HUES64 (cell line): Measurements from ENCODE around the gene DUSP7.
"Not testable (repeated sequence)": the region's sequence is repeated elsewhere in the genome, so short reads cannot be mapped to it uniquely, and the experiment has no call there.

ENCODE experiments used
- H3K27ac ChIP-seq: 2 replicates; pipeline ENCODE4 v1.7.0; 2013; ENCODE audit warnings: low read depth, low read length, inconsistent platforms
- H3K27me3 ChIP-seq: 2 replicates; pipeline ENCODE4 v1.6.1; 2013; ENCODE audit warnings: mild to moderate bottlenecking, low read length; ENCODE audit not compliant: insufficient read depth
- H3K36me3 ChIP-seq: 2 replicates; pipeline ENCODE4 v1.6.1; 2013; ENCODE audit warnings: mild to moderate bottlenecking, low read length; ENCODE audit not compliant: insufficient read depth
- H3K4me1 ChIP-seq: 2 replicates; pipeline ENCODE4 v1.6.1; 2013; ENCODE audit warnings: mild to moderate bottlenecking, low read length, moderate library complexity; ENCODE audit not compliant: insufficient read depth
- H3K4me3 ChIP-seq: 2 replicates; pipeline ENCODE4 v1.5.1; 2013; ENCODE audit warnings: mild to moderate bottlenecking, low read length, moderate library complexity
- H3K9ac ChIP-seq: 2 replicates; pipeline ENCODE4 v1.6.1; 2013; ENCODE audit warnings: mild to moderate bottlenecking, low read depth, low read length
- H3K9me3 ChIP-seq: 2 replicates; pipeline ENCODE4 v1.6.1; 2013; ENCODE audit warnings: low read depth, low read length; ENCODE audit not compliant: insufficient read depth
- WGBS: fragments of 150-250, 120-280 bp; methylation state at CpG from one replicate; pipeline ENCODE4 v1.1.7; 2013; ENCODE audit warnings: missing lambda C conversion rate; 5-methylcytosine and 5-hydroxymethylcytosine counted together

Gene DUSP7

GRCh38 chr3:52043039-52043438 lies 13.3 kb downstream of the DUSP7 start:
- not testable (repeated sequence) for H3K27me3 ChIP-seq, H3K9me3 ChIP-seq, H3K4me3 ChIP-seq, H3K27ac ChIP-seq, H3K36me3 ChIP-seq, H3K9ac ChIP-seq, H3K4me1 ChIP-seq
- WGBS, result 86% methylated on average over 1 of the region's 1 CpG

- no peaks in the 10 kb centered on the region for H3K27me3 ChIP-seq
- H3K4me1 ChIP-seq, result 0 out of 2 replicates have a peak, but pooled peaks cover 6% of the 10 kb centered on the region
- no peak overlapping the region for H3K27ac ChIP-seq
- H3K4me3 ChIP-seq, result no peak overlapping the region
- H3K9me3 ChIP-seq, result no peaks in the 10 kb centered on the region
- no peaks in the 10 kb centered on the region for H3K36me3 ChIP-seq
- no peak overlapping the region for H3K9ac ChIP-seq
- 80% methylated on average over 10 of the region's 10 CpGs for WGBS
These were observed 15.1 kb downstream of the DUSP7 start for GRCh38 chr3:52041118-52041731.

- WGBS, result 92% methylated on average over 8 of the region's 8 CpGs
- Histone ChIP-seq H3K4me3 (no peak overlapping the region), H3K4me1 (0 out of 2 replicates have a peak, but pooled peaks cover 3% of the 10 kb centered on the region), H3K36me3 (no peaks in the 10 kb centered on the region), H3K9me3 (no peaks in the 10 kb centered on the region), H3K27me3 (no peaks in the 10 kb centered on the region), H3K27ac (no peak overlapping the region), H3K9ac (no peak overlapping the region)
These were observed 15.8 kb downstream of the DUSP7 start for GRCh38 chr3:52040600-52040999.

DNA sequence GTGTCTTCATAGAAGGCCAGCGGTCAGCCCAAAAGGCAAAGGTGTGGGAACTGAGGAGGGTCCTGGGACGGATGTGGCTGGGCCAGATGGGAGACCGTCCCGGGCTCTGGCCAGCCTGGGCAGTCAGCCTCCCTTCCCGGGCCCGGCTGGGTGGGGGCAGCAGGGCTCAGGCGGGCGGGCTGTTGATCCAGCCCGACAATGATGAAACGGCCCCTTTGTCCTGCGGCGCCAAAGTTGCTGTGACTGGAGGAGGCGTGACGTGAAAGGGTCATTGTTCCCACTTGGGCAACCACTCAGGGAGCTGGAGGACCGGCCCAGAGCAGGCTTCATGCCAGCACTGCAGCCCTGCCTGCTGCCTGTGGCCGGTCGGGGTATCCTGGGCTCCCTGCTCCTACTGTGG lies 16.5 kb downstream of the DUSP7 start:
- H3K9ac ChIP-seq, result no peak overlapping the region
- H3K4me1 ChIP-seq, result no peaks in the 10 kb centered on the region
- no peaks in the 10 kb centered on the region for H3K9me3 ChIP-seq
- H3K27me3 ChIP-seq, result no peaks in the 10 kb centered on the region
- 91% methylated on average over 17 of the region's 17 CpGs for WGBS
- no peak overlapping the region for H3K4me3 ChIP-seq
- no peaks in the 10 kb centered on the region for H3K36me3 ChIP-seq
- H3K27ac ChIP-seq, result no peak overlapping the region

- no peaks in the 10 kb centered on the region for H3K4me1 ChIP-seq
- no peak overlapping the region for H3K9ac ChIP-seq
- no peak overlapping the region for H3K27ac ChIP-seq
- no peaks in the 10 kb centered on the region for H3K9me3 ChIP-seq
- H3K4me3 ChIP-seq, result no peak overlapping the region
- WGBS, result 92% methylated on average over 4 of the region's 4 CpGs
- H3K27me3 ChIP-seq, result no peaks in the 10 kb centered on the region
- no peaks in the 10 kb centered on the region for H3K36me3 ChIP-seq
These were observed 16.9 kb downstream of the DUSP7 start for GRCh38 chr3:52039426-52039825.

- H3K27me3 ChIP-seq, result no peaks in the 10 kb centered on the region
- no peaks in the 10 kb centered on the region for H3K36me3 ChIP-seq
- no peaks in the 10 kb centered on the region for H3K4me1 ChIP-seq
- no peak overlapping the region for H3K9ac ChIP-seq
- no peak overlapping the region for H3K4me3 ChIP-seq
- H3K9me3 ChIP-seq, result no peaks in the 10 kb centered on the region
- no peak overlapping the region for H3K27ac ChIP-seq
- WGBS, result 95% methylated on average over 6 of the region's 6 CpGs
These were observed 18.1 kb downstream of the DUSP7 start for GRCh38 chr3:52038227-52038626.

DNA sequence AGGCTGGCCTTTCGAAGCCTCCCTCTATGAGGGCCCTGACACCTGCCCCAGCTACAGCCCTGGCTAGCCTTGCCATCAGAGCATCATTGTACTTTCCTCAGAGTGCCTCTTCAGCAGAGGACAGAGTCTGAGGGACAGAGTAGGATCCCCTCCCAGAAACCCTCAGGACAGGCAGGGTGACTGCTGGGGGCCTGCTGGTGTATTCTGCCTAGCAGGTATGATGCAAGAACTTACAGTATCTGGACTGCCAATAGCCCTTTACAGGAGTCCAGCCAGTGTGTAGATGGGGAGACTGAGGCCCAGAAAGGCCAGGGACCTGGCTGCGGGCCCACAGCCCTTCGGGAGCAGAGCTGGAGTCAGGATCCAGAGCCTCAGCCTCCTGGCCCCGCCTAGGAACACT lies 19.1 kb downstream of the DUSP7 start:
- no peak overlapping the region for H3K4me3 ChIP-seq
- H3K9ac ChIP-seq, result no peak overlapping the region
- 89% methylated on average over 4 of the region's 4 CpGs for WGBS
- no peaks in the 10 kb centered on the region for H3K27me3 ChIP-seq
- H3K4me1 ChIP-seq, result no peaks in the 10 kb centered on the region
- H3K9me3 ChIP-seq, result no peaks in the 10 kb centered on the region
- H3K36me3 ChIP-seq, result no peaks in the 10 kb centered on the region
- H3K27ac ChIP-seq, result no peak overlapping the region

DNA sequence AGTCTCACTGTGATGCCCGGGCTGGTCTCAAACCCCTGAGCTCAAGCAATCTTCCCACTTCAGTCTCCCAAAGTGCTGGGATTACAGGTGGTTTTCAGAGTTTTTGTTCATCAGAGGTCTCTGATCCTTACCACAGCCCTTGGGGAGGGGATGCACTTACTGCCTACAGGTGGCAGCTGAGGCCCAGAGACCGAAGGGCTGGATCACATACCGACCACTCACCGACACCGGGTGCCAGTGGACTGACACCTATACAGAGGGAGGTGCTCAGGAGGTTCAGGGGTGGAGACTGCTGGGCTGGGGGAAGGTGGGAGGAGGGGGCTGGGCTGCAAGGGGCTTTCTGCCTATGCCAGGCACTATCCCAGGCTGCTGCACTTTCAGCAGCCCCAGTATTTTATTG lies 19.5 kb downstream of the DUSP7 start:
- Histone ChIP-seq H3K27me3 (no peaks in the 10 kb centered on the region), H3K27ac (no peak overlapping the region), H3K4me3 (no peak overlapping the region), H3K9ac (no peak overlapping the region), H3K4me1 (no peaks in the 10 kb centered on the region), H3K9me3 (no peaks in the 10 kb centered on the region), H3K36me3 (no peaks in the 10 kb centered on the region)
- WGBS, result 16% methylated on average over 4 of the region's 5 CpGs

DNA sequence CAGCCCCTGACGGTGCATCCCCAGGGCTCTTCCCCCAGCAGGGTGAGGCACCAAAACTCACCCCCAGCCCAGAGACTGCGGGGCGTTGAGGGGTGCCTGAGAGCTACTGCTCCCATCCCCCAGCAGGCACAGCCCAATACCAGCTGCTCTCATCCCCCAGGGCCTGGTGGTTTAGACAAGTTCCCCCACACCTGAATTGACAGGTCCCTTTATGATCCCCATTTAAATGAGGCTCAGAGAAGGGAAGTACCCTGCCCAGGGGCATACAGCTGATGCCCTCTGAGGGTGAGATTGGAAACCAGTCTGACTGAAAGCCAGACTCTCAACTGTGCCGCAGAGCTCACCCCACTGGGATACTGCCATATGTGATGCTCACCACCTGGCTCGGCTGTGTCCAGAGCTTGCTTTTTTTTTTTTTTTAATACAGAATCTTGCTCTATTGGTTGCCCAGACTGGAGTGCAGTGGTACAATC lies 20.1 kb downstream of the DUSP7 start:
- no peaks in the 10 kb centered on the region for H3K36me3 ChIP-seq
- H3K9ac ChIP-seq, result no peak overlapping the region
- H3K9me3 ChIP-seq, result no peaks in the 10 kb centered on the region
- no peaks in the 10 kb centered on the region for H3K27me3 ChIP-seq
- H3K4me3 ChIP-seq, result no peak overlapping the region
- no peak overlapping the region for H3K27ac ChIP-seq
- 88% methylated on average over 5 of the region's 5 CpGs for WGBS
- H3K4me1 ChIP-seq, result no peaks in the 10 kb centered on the region

DNA sequence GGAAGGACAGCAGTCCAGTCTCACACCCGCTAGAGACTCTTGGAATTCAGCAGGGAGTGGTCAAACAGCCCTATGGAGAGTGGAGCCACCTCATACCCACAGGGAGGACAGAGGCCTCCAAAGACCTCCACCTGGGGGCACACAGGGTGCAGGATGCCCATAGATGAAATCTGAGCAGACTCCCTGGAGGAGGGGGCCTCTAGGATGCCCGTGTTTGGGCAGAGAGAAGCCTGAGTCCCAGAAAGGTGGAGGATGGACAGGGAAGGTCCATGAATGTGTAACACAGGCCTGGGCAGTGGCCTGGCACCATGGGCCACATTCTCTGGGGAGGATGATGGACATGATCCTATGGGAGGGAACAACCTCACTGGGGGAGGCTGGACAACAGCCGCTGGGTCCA lies 21.7 kb downstream of the DUSP7 start:
- WGBS, result 90% methylated on average over 3 of the region's 3 CpGs
- no peaks in the 10 kb centered on the region for H3K27me3 ChIP-seq
- no peak overlapping the region for H3K9ac ChIP-seq
- H3K27ac ChIP-seq, result no peak overlapping the region
- no peaks in the 10 kb centered on the region for H3K4me1 ChIP-seq
- no peaks in the 10 kb centered on the region for H3K9me3 ChIP-seq
- no peak overlapping the region for H3K4me3 ChIP-seq
- H3K36me3 ChIP-seq, result no peaks in the 10 kb centered on the region

GRCh38 chr3:52034212-52034611 lies 22.2 kb downstream of the DUSP7 start:
- WGBS, result 94% methylated on average over 5 of the region's 5 CpGs
- no peaks in the 10 kb centered on the region for H3K9me3 ChIP-seq
- H3K27ac ChIP-seq, result no peak overlapping the region
- no peak overlapping the region for H3K4me3 ChIP-seq
- H3K9ac ChIP-seq, result no peak overlapping the region
- H3K27me3 ChIP-seq, result no peaks in the 10 kb centered on the region
- no peaks in the 10 kb centered on the region for H3K4me1 ChIP-seq
- no peaks in the 10 kb centered on the region for H3K36me3 ChIP-seq

DNA sequence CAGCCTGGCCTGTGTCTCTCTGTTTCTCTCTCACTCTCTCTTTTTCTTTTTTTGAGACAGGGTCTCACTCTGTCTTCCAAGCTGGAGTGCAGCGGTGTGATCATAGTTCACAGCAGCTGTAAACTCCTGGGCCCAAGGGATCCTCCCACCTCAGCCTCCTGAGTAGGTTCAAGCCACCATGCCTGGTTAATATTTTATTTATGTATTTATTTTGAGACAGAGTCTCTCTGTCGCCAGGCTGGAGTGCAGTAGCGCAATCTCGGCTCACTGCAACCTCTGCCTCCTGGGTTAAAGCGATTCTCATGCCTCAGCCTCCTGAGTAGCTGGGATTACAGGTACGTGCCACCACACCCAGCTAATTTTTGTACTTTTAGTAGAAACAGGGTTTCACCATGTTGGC lies 22.6 kb downstream of the DUSP7 start:
- not testable (repeated sequence) for H3K4me3 ChIP-seq, H3K9ac ChIP-seq, H3K27ac ChIP-seq, H3K9me3 ChIP-seq, H3K27me3 ChIP-seq, H3K4me1 ChIP-seq, H3K36me3 ChIP-seq
- WGBS, result 93% methylated on average over 6 of the region's 6 CpGs
